NCI-H1048 (cell line): Measurements from ENCODE around the gene CCDC90B.
"Not testable (repeated sequence)": the region's sequence is repeated elsewhere in the genome, so short reads cannot be mapped to it uniquely, and the experiment has no call there.

Experiments used
- DNase-seq: peaks from one replicate; lab custom pipeline; 2025; lab: John Stamatoyannopoulos, UW

The CCDC90B gene

DNA sequence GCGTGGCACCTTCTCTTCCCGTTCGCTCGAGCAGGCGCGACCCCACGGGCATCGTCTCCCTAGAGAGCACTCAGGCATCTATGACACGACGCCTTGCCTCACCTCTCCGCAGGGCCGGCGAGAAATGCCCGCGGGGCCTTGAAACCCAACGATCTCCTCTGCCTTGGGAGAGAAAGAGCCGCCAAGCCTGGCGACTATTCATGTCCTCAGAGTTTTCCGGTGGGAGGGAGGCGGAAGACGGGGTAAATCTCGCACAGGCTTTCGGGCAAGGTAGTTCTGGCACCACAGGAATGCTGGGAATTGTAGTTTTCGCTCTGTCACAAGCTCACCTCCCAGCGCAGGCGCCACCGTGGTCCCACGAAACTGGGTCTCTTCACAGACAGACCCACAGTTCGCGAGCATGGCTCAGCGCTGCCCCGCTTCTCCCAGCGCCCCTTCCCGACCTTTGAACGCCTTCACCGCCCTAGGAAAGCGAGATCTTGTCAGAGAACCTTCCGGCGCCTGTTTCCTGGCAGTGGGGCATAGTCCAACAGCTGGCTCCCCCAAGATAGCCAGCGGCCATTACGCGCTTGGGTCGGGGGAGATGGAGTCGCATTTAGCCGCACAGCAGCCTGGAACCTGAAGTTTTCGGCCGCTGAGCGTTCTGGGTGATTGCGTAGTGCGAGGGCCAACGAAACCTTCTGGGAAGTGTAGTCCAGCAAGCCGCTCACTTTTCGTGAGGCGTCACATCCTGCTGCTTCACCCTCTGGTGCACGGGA lies at the start of gene CCDC90B:
TSS of gene CCDC90B (minus strand) at position 597 of the 758 bp plus-strand sequence. CDS start at position 202, 395 bp downstream.
- peak; percentile 92 for DNase-seq

- DNase-seq = no peak
Observed at GRCh38 chr11:83335446-83336070, 49.4 kb upstream of the CCDC90B start.

GRCh38 chr11:83330303-83330702 lies 44.1 kb upstream of the CCDC90B start:
- no peak for DNase-seq

GRCh38 chr11:83326326-83326725 lies 40.2 kb upstream of the CCDC90B start:
- DNase-seq = no peak

- DNase-seq = no peak
Observed at GRCh38 chr11:83319346-83319745, 33.2 kb upstream of the CCDC90B start.

DNA sequence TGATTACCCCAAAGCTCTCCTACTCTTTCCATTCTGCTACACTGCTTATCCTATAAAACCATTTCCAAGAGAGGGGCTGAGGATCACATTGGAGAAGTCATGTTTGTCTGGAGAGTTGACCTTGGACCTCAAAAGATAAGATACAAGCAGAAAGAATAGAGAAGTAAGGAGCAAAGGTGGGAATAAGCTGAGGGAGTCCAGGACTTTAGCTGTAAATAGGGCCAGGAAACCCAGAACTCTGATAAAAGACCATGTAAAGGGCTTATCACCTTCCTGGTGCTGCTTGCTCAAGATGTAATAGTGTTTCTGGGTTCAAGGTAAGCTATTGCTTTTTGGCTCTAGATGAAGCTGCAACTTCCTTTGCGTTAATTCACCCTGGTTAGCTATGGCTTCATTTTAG lies 32.8 kb upstream of the CCDC90B start:
- DNase-seq = no peak

DNA sequence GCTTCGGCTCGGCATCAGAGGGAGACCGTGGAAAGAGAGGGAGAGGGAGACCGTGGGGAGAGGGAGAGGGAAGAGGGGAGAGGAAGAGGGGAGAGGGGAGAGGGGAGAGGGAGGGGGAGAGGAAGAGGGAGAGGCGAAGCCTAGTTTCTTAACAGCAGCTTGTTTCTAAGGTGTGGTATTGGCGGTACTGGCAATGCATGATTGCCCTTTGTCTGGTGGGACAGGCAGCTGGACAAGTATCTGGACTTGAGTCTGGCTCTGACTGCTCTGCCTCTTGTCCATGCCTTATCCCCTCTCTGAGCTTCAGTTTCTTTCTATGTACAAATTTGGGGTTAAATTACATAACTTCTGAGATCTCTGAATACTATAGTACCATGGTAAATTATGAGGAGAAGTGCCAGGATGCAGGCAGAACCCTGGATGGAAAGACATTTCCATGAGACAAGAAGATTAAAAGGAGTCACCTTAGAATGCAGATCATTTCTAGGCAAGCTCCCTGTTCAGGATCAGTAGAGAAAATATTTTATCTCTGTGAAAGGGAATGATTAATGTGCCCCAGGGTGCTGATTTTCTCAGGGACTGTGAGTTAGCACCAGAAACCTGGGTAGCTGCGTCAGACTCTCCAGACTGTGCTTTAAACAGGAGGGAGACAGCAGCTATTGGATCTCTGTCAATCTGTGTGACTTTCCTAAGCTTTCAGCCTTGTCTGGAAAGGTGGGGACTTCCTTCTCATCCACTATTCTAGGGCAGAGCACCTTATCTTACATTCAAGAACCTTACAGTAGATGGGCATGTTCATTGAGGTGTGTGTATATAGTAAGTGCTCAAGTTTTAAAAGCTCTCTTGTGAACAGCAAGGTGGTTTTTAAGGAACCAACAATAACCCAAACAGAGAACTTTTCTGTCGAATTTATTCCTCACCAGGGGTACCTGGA lies 31.9 kb upstream of the CCDC90B start:
- DNase-seq = no peak

DNA sequence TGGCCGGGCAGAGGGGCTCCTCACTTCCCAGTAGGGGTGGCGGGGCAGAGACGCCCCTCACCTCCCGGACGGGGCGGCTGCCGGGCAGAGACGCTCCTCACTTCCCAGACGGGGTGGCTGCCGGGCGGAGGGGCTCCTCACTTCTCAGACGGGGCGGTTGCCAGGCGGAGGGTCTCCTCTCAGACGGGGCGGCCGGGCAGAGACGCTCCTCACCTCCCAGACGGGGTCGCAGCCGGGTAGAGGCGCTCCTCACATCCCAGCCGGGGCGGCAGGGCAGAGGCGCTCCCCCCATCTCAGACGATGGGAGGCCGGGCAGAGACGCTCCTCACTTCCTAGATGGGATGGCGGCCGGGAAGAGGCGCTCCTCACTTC lies 30.7 kb upstream of the CCDC90B start:
- not testable (repeated sequence) for DNase-seq

- DNase-seq = not testable (repeated sequence)
Observed at GRCh38 chr11:83316143-83316896, 30.2 kb upstream of the CCDC90B start.

GRCh38 chr11:83312430-83312829 lies 26.3 kb upstream of the CCDC90B start:
- no peak for DNase-seq

GRCh38 chr11:83311701-83312100 lies 25.5 kb upstream of the CCDC90B start:
- DNase-seq = no peak

GRCh38 chr11:83310718-83311117 lies 24.6 kb upstream of the CCDC90B start:
- no peak for DNase-seq

- not testable (repeated sequence) for DNase-seq
Observed at GRCh38 chr11:83308536-83308935, 22.4 kb upstream of the CCDC90B start.

GRCh38 chr11:83306200-83307080 lies 20.3 kb upstream of the CCDC90B start:
- no peak for DNase-seq

DNA sequence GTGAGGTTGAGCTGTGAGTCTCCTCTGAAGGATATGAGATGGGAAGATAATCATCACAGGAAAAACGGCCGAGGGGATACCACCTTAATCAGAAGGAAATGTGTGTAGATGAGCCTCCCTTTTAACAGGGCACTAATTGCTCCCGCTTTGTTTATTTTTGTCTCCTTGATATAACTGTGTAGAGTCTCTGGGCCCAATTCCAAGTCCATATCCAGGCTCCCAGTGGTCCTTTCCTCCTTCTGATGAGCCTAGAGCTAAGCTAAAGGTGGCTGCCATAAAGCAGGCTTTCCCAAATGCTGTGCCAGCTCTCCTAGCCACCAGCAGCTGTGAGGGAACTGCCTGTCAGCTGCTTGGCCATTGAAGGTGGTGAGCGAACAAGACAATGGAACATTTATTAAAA lies 17.1 kb upstream of the CCDC90B start:
- no peak for DNase-seq

- DNase-seq = no peak
Observed at GRCh38 chr11:83302151-83302550, 16.0 kb upstream of the CCDC90B start.

GRCh38 chr11:83299681-83300080 lies 13.5 kb upstream of the CCDC90B start:
- no peak for DNase-seq

DNA sequence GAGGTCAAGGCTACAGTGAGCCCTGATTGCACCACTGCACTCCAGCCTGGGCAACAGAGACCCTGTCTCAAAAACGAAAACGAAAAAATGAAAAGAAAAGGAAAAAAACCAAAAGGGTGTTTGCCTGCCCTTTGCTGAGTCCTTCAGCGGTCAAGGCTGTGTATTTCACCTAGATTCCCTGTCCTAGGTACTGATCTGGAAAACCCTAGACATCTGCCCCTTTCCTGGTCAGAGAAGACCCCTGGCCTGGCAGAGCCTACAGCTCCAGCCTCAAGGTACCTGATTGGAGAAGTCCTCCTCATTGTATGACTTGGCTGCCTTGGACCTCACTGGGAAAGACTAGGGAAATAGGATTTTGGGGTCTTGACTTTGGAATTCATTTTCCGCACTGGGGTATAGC lies 8.0 kb upstream of the CCDC90B start:
- DNase-seq = no peak

- no peak for DNase-seq
Observed at GRCh38 chr11:83293457-83293774, 7.2 kb upstream of the CCDC90B start.

- DNase-seq = peak; percentile 25
Observed at GRCh38 chr11:83292709-83293456, 6.7 kb upstream of the CCDC90B start.
